IPS-18c (cell line): ENCODE results near the gene PIGX.
A peak's percentile ranks its signal among the peaks of the same experiment; 100 is the strongest.
"Not testable (repeated sequence)": the region's sequence is repeated elsewhere in the genome, so short reads cannot be mapped to it uniquely, and the experiment has no call there.

ENCODE experiments used
- H3K4me3 ChIP-seq: 2 replicates; pipeline ENCODE4 v1.7.0; 2013; ENCODE audit warnings: low read depth, mild to moderate bottlenecking, low read length, moderate library complexity; ENCODE audit not compliant: insufficient read depth
- H3K9me3 ChIP-seq: one replicate; pipeline ENCODE4 v1.6.1; 2013; ENCODE audit warnings: mild to moderate bottlenecking, low read length, moderate library complexity; ENCODE audit not compliant: control insufficient read depth, insufficient read depth

PIGX gene

DNA sequence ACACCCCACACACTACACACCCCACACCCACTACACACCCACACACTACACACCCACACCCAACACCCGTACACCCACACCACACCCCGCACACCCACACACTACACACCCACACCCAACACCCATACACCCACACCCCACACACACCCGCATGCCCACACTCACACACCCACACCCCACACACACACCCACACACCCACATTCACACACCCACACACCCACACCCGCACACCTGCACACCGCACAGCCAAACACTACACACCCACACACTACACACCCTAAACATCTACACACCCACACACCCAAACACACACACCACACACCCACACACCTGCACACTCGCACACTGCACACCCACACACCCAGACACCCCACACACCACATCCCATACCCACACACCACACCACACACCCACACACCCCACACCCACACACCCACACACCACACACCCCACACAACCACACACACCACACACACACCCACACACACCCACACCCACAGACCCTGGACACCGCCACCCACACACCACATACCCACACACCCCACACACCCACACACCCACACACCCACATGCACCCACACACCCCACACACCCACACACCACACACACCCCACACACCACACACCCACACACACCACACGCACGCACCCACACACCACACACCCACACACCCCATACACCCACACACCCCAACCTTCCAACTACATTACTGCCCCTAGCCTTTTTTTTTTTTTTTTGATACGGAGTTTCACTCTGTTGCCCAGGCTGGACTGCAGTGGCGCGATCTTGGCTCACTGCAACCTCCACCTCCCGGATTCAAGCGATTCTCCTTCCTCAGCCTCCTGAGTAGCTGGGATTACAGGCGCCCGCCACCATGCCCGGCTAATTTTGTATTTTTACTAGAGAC is 17.0 kb upstream of the PIGX start:
- Histone ChIP-seq H3K4me3 (no peak overlapping the region), H3K9me3 (no peaks in the 10 kb centered on the region)

- Histone ChIP-seq H3K9me3 (no peaks in the 10 kb centered on the region), H3K4me3 (no peak overlapping the region)
These were observed 16.3 kb upstream of the PIGX start for GRCh38 chr3:196695849-196696226.

- Histone ChIP-seq H3K9me3 (no peaks in the 10 kb centered on the region), H3K4me3 (no peak overlapping the region)
These were observed 14.9 kb upstream of the PIGX start for GRCh38 chr3:196697270-196697669.

DNA sequence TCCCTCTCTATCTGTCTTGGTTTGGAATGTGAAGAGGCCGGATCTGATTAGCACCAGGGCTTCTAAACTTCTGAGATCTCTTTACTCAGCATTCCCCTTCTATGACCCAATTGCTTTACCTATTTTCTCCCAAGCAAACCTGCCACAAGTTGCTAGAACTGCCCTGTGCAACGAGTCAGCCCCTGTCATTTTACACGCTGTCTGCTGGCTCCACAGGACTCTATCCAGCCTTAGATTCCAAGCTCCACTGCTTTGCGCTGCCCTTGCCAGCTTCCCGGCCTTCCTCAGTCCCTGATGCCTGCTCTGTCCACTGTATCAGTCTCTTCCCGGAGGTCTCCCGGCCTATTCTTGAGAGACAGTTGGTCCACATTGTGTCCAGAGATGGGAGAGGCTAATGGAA is 12.4 kb upstream of the PIGX start:
- Histone ChIP-seq H3K4me3 (no peak overlapping the region), H3K9me3 (no peaks in the 10 kb centered on the region)

DNA sequence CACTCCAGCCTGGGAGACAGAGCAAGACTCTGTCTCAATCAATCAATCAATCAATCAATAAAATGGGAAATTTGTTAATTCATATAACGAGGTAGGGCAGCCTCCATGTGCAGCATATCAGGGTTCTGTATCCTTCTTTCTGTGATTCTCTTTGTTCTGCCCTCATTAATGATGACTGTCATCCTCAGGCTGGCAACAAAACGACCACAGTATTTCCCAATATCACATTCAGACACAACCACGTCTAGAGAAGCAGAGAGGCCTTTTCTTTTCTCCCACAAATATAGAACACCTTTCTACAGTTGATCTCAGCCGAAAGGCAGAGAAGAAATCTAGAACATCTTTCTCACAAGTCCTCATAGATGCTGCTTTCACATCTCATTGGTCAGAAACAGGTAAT is 11.4 kb upstream of the PIGX start:
- no peaks in the 10 kb centered on the region for H3K9me3 ChIP-seq
- no peak overlapping the region for H3K4me3 ChIP-seq

DNA sequence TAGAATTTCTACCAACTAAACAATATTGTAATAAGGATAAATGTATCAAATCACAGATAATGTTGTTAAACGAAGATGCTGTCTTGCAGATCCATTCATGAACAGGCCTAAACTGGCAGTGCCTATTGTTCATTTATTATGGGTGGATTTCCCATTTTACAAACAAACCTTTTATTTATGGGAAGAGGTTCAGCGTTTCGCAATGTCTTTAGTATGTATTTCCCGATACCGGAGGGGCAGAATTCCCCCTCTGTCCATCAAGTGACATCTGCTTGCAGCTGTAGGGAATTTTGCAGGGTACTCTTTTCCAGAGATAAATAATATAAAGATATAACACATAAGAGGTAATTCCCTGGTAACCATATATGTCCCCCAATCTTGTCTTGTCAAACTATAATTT is 5.8 kb upstream of the PIGX start:
- H3K4me3 ChIP-seq = no peak overlapping the region
- H3K9me3 ChIP-seq = no peaks in the 10 kb centered on the region

- Histone ChIP-seq H3K9me3 (no peaks in the 10 kb centered on the region), H3K4me3 (no peak overlapping the region)
These were observed 5.4 kb upstream of the PIGX start for GRCh38 chr3:196706731-196707130.

GRCh38 chr3:196707566-196707965 is 4.6 kb upstream of the PIGX start:
- no peak overlapping the region for H3K4me3 ChIP-seq
- H3K9me3 ChIP-seq = no peaks in the 10 kb centered on the region

GRCh38 chr3:196708467-196708866 is 3.7 kb upstream of the PIGX start:
- H3K9me3 ChIP-seq = no peaks in the 10 kb centered on the region
- no peak overlapping the region for H3K4me3 ChIP-seq

GRCh38 chr3:196712514-196713413 is 587 bp downstream of the PIGX start:
- H3K4me3 ChIP-seq = peak overlapping the region; percentile 80
- H3K9me3 ChIP-seq = no peaks in the 10 kb centered on the region

DNA sequence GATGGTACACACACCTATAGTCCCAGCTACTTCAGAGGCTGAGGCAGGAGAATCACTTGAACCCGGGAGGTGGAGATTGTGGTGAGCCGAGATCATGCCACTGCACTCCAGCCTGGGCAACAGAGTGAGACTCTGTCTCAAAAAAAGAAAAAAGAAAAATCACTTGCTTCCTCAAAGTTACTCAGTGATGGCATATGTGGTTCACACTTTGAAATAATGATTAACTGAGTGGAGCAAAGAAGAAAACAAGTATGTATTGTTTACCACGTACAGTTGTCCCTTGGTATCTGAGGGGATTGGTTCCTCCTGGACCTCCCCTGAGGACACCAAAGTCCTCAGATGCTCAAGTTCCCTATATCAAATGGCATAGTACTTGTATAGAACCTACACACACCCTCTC is 5.0 kb downstream of the PIGX start:
- H3K4me3 ChIP-seq, H3K9me3 ChIP-seq: not testable (repeated sequence)

GRCh38 chr3:196721097-196721496 is 8.9 kb downstream of the PIGX start:
- Histone ChIP-seq H3K9me3 (no peaks in the 10 kb centered on the region), H3K4me3 (no peak overlapping the region)

GRCh38 chr3:196726788-196727675 is 14.9 kb downstream of the PIGX start:
- Histone ChIP-seq H3K4me3 (no peak overlapping the region), H3K9me3 (no peaks in the 10 kb centered on the region)

- Histone ChIP-seq H3K4me3 (no peak overlapping the region), H3K9me3 (no peaks in the 10 kb centered on the region)
These were observed 23.6 kb downstream of the PIGX start for GRCh38 chr3:196735751-196736150.

DNA sequence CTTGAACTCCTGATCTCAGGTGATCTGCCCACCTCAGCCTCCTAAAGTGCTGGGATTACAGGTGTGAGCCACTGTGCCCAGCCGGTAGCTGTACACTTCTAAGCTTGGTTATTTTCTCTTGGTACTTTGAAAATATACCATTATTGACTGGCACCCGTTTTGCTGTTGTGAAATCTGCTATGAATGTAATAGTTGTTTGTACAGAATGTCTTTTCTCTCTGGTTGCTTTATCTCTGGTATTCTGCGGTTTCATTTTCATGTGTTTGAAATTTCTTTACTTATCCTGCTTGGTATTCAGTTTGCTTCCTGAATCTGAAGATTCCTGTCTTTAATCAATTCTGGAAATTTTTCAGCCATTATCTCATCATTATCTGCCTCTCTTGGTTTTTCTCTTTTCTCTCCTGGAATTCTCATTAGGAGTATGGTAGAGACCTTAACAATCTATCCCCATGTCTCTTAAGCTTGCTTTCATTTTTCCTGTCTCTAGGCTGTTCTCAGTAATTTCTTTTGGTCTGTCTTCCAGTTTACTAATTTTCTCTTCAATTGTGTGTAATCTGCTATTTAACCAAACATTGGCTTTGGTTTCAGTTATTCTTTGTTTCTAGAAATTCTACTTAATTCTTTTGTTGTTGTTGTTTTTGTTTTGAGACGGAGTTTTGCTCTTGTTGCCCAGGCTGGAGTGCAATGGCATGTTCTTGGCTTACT is 24.6 kb downstream of the PIGX start:
- Histone ChIP-seq H3K9me3 (no peaks in the 10 kb centered on the region), H3K4me3 (no peak overlapping the region)

DNA sequence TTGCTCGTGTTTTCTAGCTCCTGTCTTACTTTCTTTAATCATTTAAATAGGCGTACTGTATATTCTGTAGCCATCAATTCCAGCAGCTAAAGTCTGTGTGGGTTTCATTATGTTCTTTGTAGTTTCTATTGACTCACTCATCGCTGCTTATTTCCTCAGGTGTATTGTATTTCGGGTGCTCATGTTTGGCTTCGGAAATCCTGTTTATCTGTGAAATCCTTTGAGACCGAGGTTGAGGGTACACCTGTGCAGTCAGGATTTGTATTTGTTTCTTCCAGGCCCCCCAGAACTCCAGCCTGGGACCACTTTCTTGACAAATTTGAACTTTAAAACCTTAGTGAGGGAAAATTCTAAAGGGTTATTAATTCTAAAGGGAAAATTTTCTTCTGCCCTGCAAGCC is 25.5 kb downstream of the PIGX start:
- H3K9me3 ChIP-seq = no peaks in the 10 kb centered on the region
- H3K4me3 ChIP-seq = no peak overlapping the region
